H1 (cell line): ENCODE data around the gene S1PR3. TPM values are rescaled to one million over a fixed set of nuclear protein-coding genes. Genes with fewer than 3 reads are reported as not detected.

Source experiments
- CTCF ChIA-PET: fragments of 300-600 bp; sonication (Branson Sonifier 250); formaldehyde crosslinking; loops from one replicate; lab custom pipeline; 2021; ENCODE audit not compliant: partially characterized antibody; lab: Charles Lee
- POLR2A ChIA-PET: fragments of 300-600 bp; sonication (Branson Sonifier 250); formaldehyde crosslinking; loops from one replicate; lab custom pipeline; 2021; ENCODE audit warnings: inconsistent platforms; ENCODE audit not compliant: partially characterized antibody; lab: Charles Lee
- DNase-seq, 2 experiments: peaks; one replicate each; pipeline versions ENCODE4 v3.0.0 to v3.0.0-alpha.2; 2010 to 2022; ENCODE audit warnings: low spot score in 2 of 2, low read depth in 1 of 2, mixed read lengths in 1 of 2
- FAIRE-seq: peaks from 2 replicates; lab custom pipeline; 2011; peaks lifted over from hg19 to GRCh38; lab: Jason Lieb, UNC
- H2AFZ ChIP-seq: 2 replicates; pipeline ENCODE4 v1.8.1; 2012; ENCODE audit warnings: low read length, inconsistent platforms
- H2AK5ac ChIP-seq: 2 replicates; pipeline ENCODE4 v1.6.1; 2013; ENCODE audit warnings: low read depth, low read length
- H2BK120ac ChIP-seq: replicated peaks from 2 replicates; pipeline ENCODE3; 2013; ENCODE audit warnings: low read depth, low read length, inconsistent platforms
- H2BK12ac ChIP-seq: 2 replicates; pipeline ENCODE4 v1.6.1; 2013; ENCODE audit warnings: low read depth, low read length
- H2BK15ac ChIP-seq: 2 replicates; pipeline ENCODE4 v1.6.1; 2013; ENCODE audit warnings: low read length
- H2BK20ac ChIP-seq: 2 replicates; pipeline ENCODE4 v1.6.1; 2013; ENCODE audit warnings: low read length
- H2BK5ac ChIP-seq: 2 replicates; pipeline ENCODE4 v1.6.1; 2013; ENCODE audit warnings: low read depth, low read length
- H3K14ac ChIP-seq: 2 replicates; pipeline ENCODE4 v1.6.1; 2013; ENCODE audit warnings: inconsistent platforms; ENCODE audit not compliant: insufficient read length
- H3K18ac ChIP-seq: 2 replicates; pipeline ENCODE4 v1.6.1; 2013; ENCODE audit warnings: low read length; ENCODE audit errors: extremely low read depth
- H3K23ac ChIP-seq: 2 replicates; pipeline ENCODE4 v1.6.1; 2013; ENCODE audit warnings: inconsistent platforms; ENCODE audit not compliant: insufficient read length
- H3K23me2 ChIP-seq: 2 replicates; pipeline ENCODE4 v1.6.1; 2013; ENCODE audit warnings: low read depth, low read length
- H3K27ac ChIP-seq: 2 replicates; pipeline ENCODE4 v1.6.1; 2011; ENCODE audit warnings: low read depth, low read length, inconsistent platforms
- H3K27me3 ChIP-seq, 4 experiments: replicated peaks in 1 of 4; 1 replicate in 1 of 4; 2 replicates in 3 of 4; pipeline versions ENCODE4 v1.6.1 to v1.8.1; 2011 to 2013; ENCODE audit warnings: low read length in 3 of 4, mild to moderate bottlenecking in 3 of 4, inconsistent platforms in 2 of 4, mixed read lengths in 2 of 4, moderate library complexity in 1 of 4; ENCODE audit not compliant: control insufficient read depth in 3 of 4, insufficient read depth in 3 of 4; ENCODE audit errors: extremely low read depth in 1 of 4
- H3K36me3 ChIP-seq, 4 experiments: 2 replicates each; pipeline versions ENCODE4 v1.6.1 to v1.8.1; 2011 to 2013; ENCODE audit warnings: mild to moderate bottlenecking in 4 of 4, low read length in 3 of 4, moderate library complexity in 2 of 4, control low read depth in 1 of 4, inconsistent platforms in 1 of 4; ENCODE audit not compliant: insufficient read depth in 4 of 4, control insufficient read depth in 2 of 4
- H3K4ac ChIP-seq: replicated peaks from 2 replicates; pipeline ENCODE3; 2013; ENCODE audit warnings: low read length, low read depth, mixed read lengths, inconsistent platforms; ENCODE audit not compliant: insufficient read length
- H3K4me1 ChIP-seq, 4 experiments: replicated peaks in 1 of 4; 1 replicate in 1 of 4; 2 replicates in 3 of 4; pipeline versions ENCODE4 v1.6.1 to v1.8.1; 2011 to 2013; ENCODE audit warnings: low read length in 3 of 4, inconsistent platforms in 2 of 4, mixed read lengths in 1 of 4; ENCODE audit not compliant: insufficient read depth in 4 of 4, control insufficient read depth in 3 of 4
- H3K4me2 ChIP-seq, 2 experiments: 2 replicates each; pipeline versions ENCODE4 v1.6.1 to v1.8.1; 2011 to 2013; ENCODE audit warnings: low read depth in 2 of 2, low read length in 2 of 2, control low read depth in 1 of 2, inconsistent platforms in 1 of 2, mild to moderate bottlenecking in 1 of 2; ENCODE audit not compliant: insufficient read depth in 1 of 2
- H3K4me3 ChIP-seq, 4 experiments: fragments of 200-600, 300-600 bp in 1 of 4; sonication (generic), shearing (Covaris generic), sonication (Bioruptor Twin) in 1 of 4; 2 replicates each; pipeline versions ENCODE4 v1.5.1 to v1.8.1; 2011 to 2016; ENCODE audit warnings: low read length in 4 of 4, low read depth in 3 of 4, control low read depth in 2 of 4, inconsistent platforms in 2 of 4, mild to moderate bottlenecking in 2 of 4, mixed read lengths in 1 of 4, moderate library complexity in 1 of 4; ENCODE audit not compliant: insufficient read depth in 2 of 4; ENCODE audit errors: extremely low read depth in 1 of 4
- H3K56ac ChIP-seq: replicated peaks from 2 replicates; pipeline ENCODE3; 2013; ENCODE audit warnings: low read depth, mild to moderate bottlenecking, mixed read lengths, low read length, inconsistent platforms; ENCODE audit not compliant: insufficient read length
- H3K79me1 ChIP-seq: 2 replicates; pipeline ENCODE4 v1.6.1; 2013; ENCODE audit warnings: low read depth, low read length, control low read depth
- H3K79me2 ChIP-seq, 2 experiments: 2 replicates each; pipeline versions ENCODE4 v1.6.1 to v1.8.1; 2012 to 2013; ENCODE audit warnings: low read length in 2 of 2, mild to moderate bottlenecking in 2 of 2, inconsistent platforms in 1 of 2; ENCODE audit not compliant: insufficient read depth in 2 of 2, control insufficient read depth in 1 of 2
- H3K9ac ChIP-seq, 4 experiments: replicated peaks in 1 of 4; 1 replicate in 1 of 4; 2 replicates in 3 of 4; pipeline versions ENCODE4 v1.6.1 to v1.8.1; 2011 to 2013; ENCODE audit warnings: low read depth in 3 of 4, low read length in 3 of 4, control low read depth in 2 of 4, mild to moderate bottlenecking in 2 of 4, moderate library complexity in 2 of 4, inconsistent platforms in 1 of 4; ENCODE audit errors: extremely low read depth in 1 of 4
- H3K9me3 ChIP-seq, 2 experiments: 2 replicates each; pipeline versions ENCODE4 v1.6.1 to v1.8.1; 2012 to 2013; ENCODE audit warnings: mild to moderate bottlenecking in 2 of 2, moderate library complexity in 2 of 2, control low read depth in 1 of 2, inconsistent platforms in 1 of 2, low read depth in 1 of 2, low read length in 1 of 2, mixed read lengths in 1 of 2; ENCODE audit not compliant: insufficient read depth in 2 of 2
- H4K20me1 ChIP-seq, 2 experiments: replicated peaks in 1 of 2; 2 replicates each; pipeline versions ENCODE3 to v1.8.1; 2011 to 2013; ENCODE audit warnings: inconsistent platforms in 2 of 2, low read length in 2 of 2, mild to moderate bottlenecking in 1 of 2; ENCODE audit not compliant: insufficient read depth in 2 of 2, control insufficient read depth in 1 of 2
- H4K5ac ChIP-seq: 2 replicates; pipeline ENCODE4 v1.6.1; 2013; ENCODE audit warnings: low read length, low read depth, mixed read lengths, inconsistent platforms; ENCODE audit not compliant: insufficient read length
- H4K8ac ChIP-seq: 2 replicates; pipeline ENCODE4 v1.8.0; 2013; ENCODE audit warnings: mild to moderate bottlenecking, moderate library complexity, low read length, inconsistent platforms; ENCODE audit not compliant: insufficient read depth; ENCODE audit errors: extremely low read depth
- H4K91ac ChIP-seq: replicated peaks from 2 replicates; pipeline ENCODE3; 2013; ENCODE audit warnings: low read length, mixed read lengths, inconsistent platforms; ENCODE audit not compliant: insufficient read length
- CTBP2 ChIP-seq: IDR thresholded peaks from 2 replicates; pipeline ENCODE4 v1.7.0; 2011; ENCODE audit warnings: borderline replicate concordance, mild to moderate bottlenecking, moderate library complexity, mixed read lengths, low read length; ENCODE audit not compliant: insufficient read depth, insufficient read length
- SIN3A ChIP-seq, 2 experiments: IDR thresholded peaks in 1 of 2; conservative IDR thresholded peaks in 1 of 2; 2 replicates each; pipeline ENCODE4 v1.6.1; 2011 to 2012; ENCODE audit warnings: low read length in 2 of 2, improper control_type of control experiment in 1 of 2, low read depth in 1 of 2, mild to moderate bottlenecking in 1 of 2
- SP2 ChIP-seq: IDR thresholded peaks from 2 replicates; pipeline ENCODE4 v1.6.1; 2012; ENCODE audit warnings: mild to moderate bottlenecking, low read length, inconsistent platforms
- SP4 ChIP-seq: IDR thresholded peaks from 2 replicates; pipeline ENCODE4 v1.6.1; 2012; ENCODE audit warnings: low read length, inconsistent platforms
- YY1 ChIP-seq: IDR thresholded peaks from 2 replicates; pipeline ENCODE4 v1.6.1; 2011; ENCODE audit warnings: low read depth, mild to moderate bottlenecking, low read length
- WGBS, 2 experiments: shearing (Covaris generic) in 1 of 2; methylation state at CpG; one replicate each; pipeline versions ENCODE4 v1.1.6 to v1.1.7; 2013 to 2015; ENCODE audit warnings: low lambda C conversion rate in 2 of 2, mixed read lengths in 2 of 2, inconsistent platforms in 1 of 2, low coverage in 1 of 2, missing lambda C conversion rate in 1 of 2; ENCODE audit not compliant: insufficient replicate concordance in 2 of 2, insufficient coverage in 1 of 2, insufficient read length in 1 of 2; ENCODE audit errors: extremely low coverage in 1 of 2, missing lambda C conversion rate in 1 of 2; 5-methylcytosine and 5-hydroxymethylcytosine counted together
- polyA plus RNA-seq, 7 experiments: library from polyadenylated mRNA; depleted of rRNA in 3 of 7; stranded (reverse) in 5 of 7; unstranded in 2 of 7; fragments of >200 nt in 5 of 7; fragments of 200-250 nt in 2 of 7; gene quantifications; 1 replicate in 5 of 7; 2 replicates in 1 of 7; 4 replicates in 1 of 7; pipeline versions ENCODE4 v1.2.1 to v1.2.3, GENCODE V29; 2011 to 2013; ENCODE audit warnings: missing spikeins in 2 of 7, mixed read lengths in 2 of 7
- total RNA-seq: library from RNA; stranded (reverse); fragmentation: NEBNext Ultra II Directional; extraction: Animal tissue kit (Norgen Biotek cat#: 25700); gene quantifications from 2 replicates; pipeline ENCODE4 v1.2.1, GENCODE V29; 2021

Gene S1PR3
- total and polyA plus RNA-seq, 2 of the 8 experiments (the other 6 are each of a cell fraction or from before 2014, with no cell fraction given), result 3.7 to 6.4 TPM

DNA sequence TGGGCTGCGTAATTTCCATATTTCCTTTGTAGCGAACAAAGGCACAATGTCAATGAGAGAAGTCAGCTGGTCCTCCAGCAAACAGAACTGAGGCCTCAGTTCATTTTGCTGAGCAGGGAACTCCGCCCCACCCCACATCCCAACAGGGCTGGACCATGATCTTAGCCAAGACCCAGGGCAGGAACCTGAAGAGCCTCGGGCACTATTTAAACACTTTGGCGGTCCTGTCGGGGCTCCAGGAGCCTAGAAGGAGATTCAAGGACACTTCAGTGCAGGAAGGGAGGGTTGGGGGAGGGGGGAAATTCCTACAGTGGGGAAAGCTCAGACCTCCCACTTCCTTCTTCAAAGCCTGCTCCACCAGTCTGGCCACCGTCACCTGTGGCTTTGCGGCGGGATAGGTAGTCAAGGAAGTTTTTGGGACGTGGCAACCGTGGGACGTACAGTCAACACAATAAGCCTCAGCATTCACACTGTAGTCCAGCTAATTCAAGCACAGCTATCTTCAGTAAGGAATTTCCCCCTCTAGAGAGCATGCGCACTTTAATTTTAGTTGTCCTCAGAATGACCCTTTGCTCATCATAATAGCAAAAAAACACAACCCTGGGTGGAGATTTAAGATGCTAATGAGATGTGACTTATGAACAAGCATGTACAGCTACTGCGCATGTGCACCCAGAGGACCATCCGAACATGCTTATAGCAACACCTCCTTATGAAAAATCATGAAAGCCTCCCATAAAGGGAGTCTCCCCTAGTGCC lies 30.9 kb downstream of the S1PR3 start:
- Histone ChIP-seq H4K8ac (no peak overlapping the region), H3K27me3 (no peaks in the 10 kb centered on the region), H3K4me3 (no peak overlapping the region), H3K23me2 (no peaks in the 10 kb centered on the region), H3K4me2 (no peak overlapping the region), H3K4me1 (peaks cover 0 to 7% (median 1%) of the 10 kb centered on the region in 4 experiments; a peak in 3 of 7 replicates), H2BK12ac (no peak overlapping the region), H3K9me3 (no peaks in the 10 kb centered on the region), H3K23ac (no peak overlapping the region), H3K18ac (no peak overlapping the region), H4K91ac (no peak overlapping the region), H2AFZ (no peak overlapping the region), H3K79me1 (no peaks in the 10 kb centered on the region), H4K5ac (no peak overlapping the region), H3K9ac (no peak overlapping the region), H2BK120ac (no peak overlapping the region), H3K27ac (no peak overlapping the region), H2AK5ac (no peak overlapping the region; the same call in 1 of the 2 replicates), H3K14ac (no peak overlapping the region), H2BK20ac (no peak overlapping the region), H2BK15ac (no peak overlapping the region), H3K79me2 (no peaks in the 10 kb centered on the region), H3K36me3 (no peaks in the 10 kb centered on the region), H3K4ac (no peak overlapping the region), H4K20me1 (no peaks in the 10 kb centered on the region), H3K56ac (no peak overlapping the region), H2BK5ac (no peak overlapping the region)
- DNase-seq, result no peak
- 91% methylated on average over 15 of the region's 15 CpGs; no CpG with 5 or more reads in 1 of the 2 experiments for WGBS, 2 experiments
- POLR2A ChIA-PET, result no interaction called here
- FAIRE-seq, result no peak
- TF ChIP-seq SP2 (no peak), SP4 (no peak), SIN3A (conservative IDR thresholded peaks at IDR 0.05 in 1 of 2, IDR thresholded peaks at IDR 0.05 in 1 of 2; ENCODE audit: low read depth in 1 of 2, low read length in 2 of 2) (no peak), CTBP2 (no peak), YY1 (no peak)
- CTCF ChIA-PET, result no interaction called here
